Body of pancreas (tissue), 4 donors: ENCODE measurements around the gene RABEP1.

Source experiments
- CTCF ChIP-seq, 7 experiments: fragments of 450-650 bp in 4 of 7; fragments of 200-600 bp in 3 of 7; sonication (generic) in 3 of 7; IDR thresholded peaks; one replicate each; pipeline ENCODE4 v1.5.1; 2016 to 2019; ENCODE audit warnings: antibody characterized with exemption in 7 of 7
- POLR2A ChIP-seq, 3 donors: fragments of 450-650 bp; IDR thresholded peaks; one replicate each; pipeline ENCODE4 v1.6.1; 2016; ENCODE audit warnings: antibody characterized with exemption in 3 of 3, mild to moderate bottlenecking in 2 of 3

GRCh38 chr17:5269241-5269960 is 12.7 kb upstream of the RABEP1 start:
- no peak for TF ChIP-seq CTCF (IDR thresholded peaks at IDR 0.05)
- TF ChIP-seq POLR2A (IDR thresholded peaks at IDR 0.05), result no peak
